ENCODE measurements around the gene OR6B1. TPM values are rescaled to one million over a fixed set of nuclear protein-coding genes. Genes with fewer than 3 reads are reported as not detected.

The OR6B1 gene
- not detected for total RNA-seq

DNA sequence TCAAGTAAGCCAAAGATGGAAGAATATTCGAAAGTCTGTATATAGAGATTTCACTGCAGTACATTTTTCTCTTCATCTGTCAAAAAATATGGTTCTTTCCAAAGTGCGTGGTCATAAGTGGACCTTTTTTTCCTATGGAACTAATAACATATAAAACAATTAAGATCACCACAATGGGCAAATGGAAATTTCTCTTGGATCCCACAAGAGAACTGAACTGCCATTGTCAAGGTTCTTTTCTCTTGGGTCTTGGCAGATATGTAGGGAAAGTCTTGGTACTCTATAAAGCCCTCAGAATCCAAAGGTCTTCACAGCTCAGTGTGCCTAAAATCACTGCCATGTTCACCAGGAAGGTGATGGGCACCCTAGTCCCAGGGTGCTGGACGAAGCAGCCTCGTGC lies at the start of gene OR6B1:
OR6B1 (plus strand) TSS at position 301 of the 400 bp plus-strand sequence. CDS start 3,677 bp downstream, outside the sequence.
- ChIA-PET CTCF (no interaction called here), POLR2A (no interaction called here)

DNA sequence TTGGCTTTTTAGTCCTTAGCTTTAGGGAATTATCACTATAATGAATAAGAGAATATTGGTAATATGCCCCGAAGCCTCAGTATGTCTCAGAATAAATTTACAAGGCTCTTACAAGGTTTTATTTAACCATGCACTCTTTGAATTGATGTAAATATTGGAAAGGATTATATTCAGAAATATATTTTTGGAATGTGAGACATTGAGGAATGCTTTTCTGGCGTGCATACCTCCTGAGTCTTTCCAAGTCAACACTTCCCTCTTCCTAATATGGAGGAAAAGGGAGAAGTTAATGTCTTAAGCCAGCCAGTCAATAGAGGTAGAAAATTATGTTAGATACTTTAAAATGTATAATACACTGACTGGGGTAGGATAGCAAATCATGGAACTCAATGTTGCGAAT lies 46.7 kb upstream of the OR6B1 start:
- POLR2A ChIA-PET: no interaction called here
- CTCF ChIA-PET: no interaction called here

DNA sequence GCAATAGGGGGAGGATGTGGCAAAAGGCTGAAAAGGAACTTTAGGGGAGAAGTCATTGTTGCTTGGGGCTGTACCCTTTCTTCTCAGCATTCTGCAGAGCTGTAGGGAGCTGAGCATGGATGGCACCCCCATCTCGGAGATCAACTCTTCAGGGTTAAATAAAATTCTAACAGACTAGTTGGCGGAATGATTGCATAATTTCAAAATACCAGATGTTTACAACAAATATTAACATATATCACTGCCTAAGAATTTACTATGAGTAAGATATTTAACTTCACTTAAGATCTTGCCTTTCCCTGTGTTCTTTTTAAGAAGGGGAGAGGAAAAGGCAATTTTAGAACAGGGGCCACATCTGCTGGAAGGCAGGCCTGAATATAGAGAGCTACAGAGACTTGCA lies 46.0 kb upstream of the OR6B1 start:
- ChIA-PET POLR2A (no interaction called here), CTCF (no interaction called here)

DNA sequence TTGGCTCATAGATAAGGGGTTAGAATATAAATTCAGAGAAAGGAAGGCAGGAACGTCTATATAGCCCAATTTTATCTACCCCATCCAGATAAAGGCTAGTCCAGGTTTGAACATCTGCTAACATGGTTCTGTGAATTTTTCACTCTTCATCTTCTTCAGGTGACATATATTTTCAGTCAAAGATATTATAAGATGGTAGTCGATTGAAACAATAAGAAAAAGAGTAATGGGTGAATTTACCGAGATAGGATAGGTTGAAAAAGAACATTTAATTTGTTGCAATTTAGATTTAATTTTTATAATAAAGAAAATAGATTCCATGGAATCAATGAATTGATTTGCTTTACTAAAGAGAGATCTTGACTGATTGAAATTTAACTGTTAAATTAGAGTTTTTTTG lies 45.6 kb upstream of the OR6B1 start, which contains the start of gene OR2F1:
OR2F1 (plus strand) TSS at position 301 of the 400 bp plus-strand sequence. CDS start 5,127 bp downstream, outside the sequence.
- ChIA-PET POLR2A (no interaction called here), CTCF (no interaction called here)

DNA sequence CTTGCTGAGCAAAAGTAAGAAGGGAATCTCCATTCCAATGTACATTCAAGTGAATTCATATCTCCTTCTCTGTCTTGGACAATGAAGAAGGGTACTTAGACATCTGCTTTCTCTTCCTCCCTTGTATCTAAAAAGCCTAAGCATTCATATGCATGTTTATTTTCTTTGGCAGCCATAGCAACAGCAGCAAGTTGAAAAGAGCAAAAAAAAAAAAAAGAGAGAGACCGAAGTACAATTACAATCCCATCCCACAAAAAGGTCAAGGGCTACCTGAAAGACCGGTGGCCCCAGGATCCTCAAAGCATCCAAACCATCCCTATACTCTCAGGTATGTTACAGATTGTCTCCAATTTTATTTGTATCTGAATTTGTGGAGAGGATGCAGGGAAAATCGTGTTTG lies 41.3 kb upstream of the OR6B1 start:
- ChIA-PET POLR2A (no interaction called here), CTCF (no interaction called here)

DNA sequence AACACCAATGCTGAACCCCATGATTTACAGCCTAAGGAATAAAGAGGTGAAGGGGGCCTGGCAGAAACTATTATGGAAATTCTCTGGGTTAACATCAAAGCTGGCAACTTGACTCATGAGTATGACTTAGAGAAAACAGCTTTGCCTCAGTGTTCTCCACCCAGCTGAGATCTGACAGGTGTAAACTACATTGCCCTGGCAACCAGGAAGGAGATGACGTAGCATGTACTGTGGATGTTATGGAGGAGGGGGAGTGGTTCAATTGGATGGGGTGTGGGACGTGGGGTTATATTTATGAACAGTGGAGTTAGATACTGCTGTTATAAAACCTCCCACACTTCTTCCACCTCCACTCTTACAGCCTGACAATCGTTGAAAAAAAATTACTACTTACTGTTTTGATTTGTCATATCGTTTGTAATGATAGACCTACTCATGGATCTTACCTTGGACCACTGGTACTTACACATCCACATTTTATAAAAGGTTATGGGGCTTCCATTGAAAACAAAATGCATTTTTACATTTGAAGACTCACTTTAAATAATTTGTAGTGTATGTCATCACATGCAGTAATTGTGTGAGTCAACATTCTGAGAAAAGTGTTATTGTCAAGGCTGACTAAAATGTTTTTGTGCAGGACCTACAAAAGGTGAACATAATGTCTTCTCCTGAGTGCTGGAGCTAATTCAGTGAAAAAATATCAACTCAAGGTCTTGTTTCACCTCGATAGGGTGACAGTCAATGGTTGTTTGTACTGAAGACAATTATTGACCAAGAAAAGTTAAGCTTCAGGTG lies 39.1 kb upstream of the OR6B1 start:
- ChIA-PET POLR2A (no interaction called here), CTCF (no interaction called here)

DNA sequence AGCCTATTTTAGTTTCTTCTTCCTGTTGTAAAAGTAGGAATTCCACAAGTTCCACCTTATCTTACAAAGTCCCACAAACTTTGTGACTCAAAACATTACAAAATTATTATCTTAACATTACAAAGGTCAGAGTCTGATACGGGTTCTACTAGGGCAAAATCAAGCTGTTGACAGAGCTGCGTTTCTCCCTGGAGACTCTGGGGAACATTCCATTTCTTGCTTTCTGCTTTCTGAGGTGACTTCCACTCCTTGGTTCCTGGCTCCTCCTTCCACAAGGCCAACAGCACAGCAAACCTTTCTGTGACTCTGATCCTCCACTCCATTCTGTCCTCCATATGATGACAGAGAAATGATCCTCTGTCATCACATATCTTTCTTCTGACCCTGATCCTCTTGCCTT lies 34.8 kb upstream of the OR6B1 start:
- CTCF ChIA-PET: no interaction called here

DNA sequence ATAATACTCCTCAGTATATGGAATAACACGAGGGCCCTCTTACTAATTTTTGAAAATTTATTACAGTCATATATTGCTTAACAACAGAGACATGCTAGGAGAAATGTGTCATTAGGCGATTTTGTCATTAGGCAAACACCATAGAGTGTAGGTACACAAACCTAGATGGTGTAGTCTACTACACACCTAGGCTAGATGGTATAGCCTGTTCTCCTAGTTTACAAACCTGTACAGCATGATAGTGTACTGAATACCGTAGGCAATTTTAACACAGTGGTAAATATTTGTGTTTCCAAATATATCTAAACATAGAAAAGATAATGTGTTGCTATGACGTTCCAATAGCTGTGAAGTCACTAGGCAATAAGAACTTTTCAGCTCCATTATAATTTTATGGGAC lies 32.7 kb upstream of the OR6B1 start:
- ChIA-PET CTCF (no interaction called here), POLR2A (no interaction called here)

More for the DNA sequence above, 34.8 kb upstream of the OR6B1 start:
- POLR2A ChIA-PET: no interaction called here

DNA sequence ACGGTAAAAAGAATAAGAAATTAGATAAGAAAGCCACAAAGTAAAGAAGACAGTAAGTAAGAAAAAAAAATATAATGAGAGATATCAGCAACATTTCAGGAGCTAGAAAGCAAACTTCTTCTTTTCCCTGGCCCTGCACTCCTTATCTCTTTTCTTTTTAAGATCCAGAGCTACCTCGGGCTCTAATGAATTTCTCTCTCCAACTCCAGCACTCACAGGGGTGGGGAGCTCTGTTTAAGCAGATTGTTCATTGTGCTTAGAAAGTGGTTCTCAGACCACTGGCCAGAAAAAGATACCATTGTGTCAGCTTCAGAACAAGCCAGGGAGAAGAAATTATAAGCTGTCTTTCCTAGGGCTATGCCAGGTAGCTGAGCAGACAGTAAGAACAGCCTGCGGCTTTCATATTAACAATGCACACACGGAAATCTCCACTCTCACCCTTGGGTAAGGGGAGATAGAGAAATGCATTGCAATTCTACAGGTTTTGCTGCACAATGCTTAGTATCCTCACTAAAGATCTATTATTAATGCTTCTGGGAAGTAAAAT lies 26.2 kb upstream of the OR6B1 start:
- ChIA-PET CTCF (no interaction called here), POLR2A (no interaction called here)

DNA sequence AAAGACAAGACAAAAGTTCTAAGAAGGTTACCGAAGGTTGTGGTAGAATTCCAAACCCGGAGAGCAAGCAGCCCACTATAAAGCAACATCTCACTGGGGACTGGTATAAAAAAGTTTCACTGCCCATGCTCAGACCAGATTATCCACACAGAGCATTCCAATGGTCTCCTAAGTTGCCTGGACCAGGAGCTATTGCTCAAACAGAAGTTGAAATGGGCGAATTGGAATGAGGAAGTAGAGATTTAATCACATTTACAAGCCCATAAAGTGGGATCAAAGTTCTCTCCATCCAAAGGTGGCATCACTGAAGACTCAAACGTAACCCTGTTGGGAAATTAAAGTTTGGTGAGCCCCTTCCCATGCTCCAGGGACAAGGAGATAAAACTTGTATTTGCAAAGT lies 25.7 kb upstream of the OR6B1 start:
- ChIA-PET POLR2A (no interaction called here), CTCF (no interaction called here)

DNA sequence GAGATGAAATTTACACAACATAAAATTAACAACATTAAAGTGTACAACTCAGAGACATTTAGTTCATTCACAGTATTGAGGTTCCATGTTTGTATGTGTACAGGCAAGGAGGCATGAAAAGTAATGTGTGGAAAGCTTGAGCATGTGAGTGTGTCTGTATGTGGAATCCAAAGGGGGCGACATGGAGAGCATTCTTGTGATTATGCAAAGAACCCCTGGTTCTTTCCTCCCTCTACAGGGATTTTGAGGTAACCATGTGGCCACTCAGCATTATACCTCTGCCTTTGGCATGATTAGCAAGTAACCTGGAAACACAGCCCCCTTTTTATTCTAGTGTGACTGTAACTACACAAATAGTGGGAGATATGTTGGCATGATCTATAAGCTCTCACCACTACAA lies 24.5 kb upstream of the OR6B1 start:
- ChIA-PET POLR2A (no interaction called here), CTCF (no interaction called here)

DNA sequence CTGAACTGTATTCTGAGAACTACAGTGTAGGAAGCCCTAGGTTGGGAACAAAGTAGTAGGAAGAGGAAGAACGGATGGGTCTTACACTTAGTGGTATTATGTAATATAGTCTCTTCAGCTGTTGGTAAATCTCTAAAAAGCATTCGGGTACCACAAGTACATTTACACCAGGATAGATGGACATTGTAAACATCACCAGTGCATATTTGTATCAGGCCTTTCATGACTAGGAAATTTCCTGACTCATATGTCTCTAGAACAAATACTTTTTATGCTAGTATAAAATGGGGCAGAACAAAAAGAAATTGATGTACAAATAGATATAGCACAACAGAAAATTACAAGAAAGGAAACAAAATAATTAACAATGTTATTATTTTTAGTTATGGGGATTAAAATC lies 21.5 kb upstream of the OR6B1 start:
- POLR2A ChIA-PET: no interaction called here
- CTCF ChIA-PET: no interaction called here

DNA sequence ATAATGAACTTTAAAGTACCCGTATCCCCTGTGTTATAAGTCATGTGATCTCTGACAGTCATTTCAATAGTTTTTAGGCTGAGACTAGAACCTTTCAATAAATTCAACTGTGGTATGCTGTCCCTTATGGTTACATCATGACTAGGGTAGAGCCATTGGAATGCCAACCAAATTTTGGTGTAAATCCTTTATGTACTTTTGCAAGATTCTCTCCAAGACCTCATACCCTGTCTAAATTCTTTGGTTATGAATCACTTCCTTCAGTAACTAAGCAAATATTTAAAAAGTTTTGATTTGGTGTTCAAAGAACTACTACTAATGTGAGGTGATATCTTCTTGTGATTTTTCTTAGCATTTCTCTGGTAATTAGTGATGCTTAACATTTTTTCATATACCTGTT lies 20.8 kb upstream of the OR6B1 start:
- CTCF ChIA-PET: no interaction called here
- POLR2A ChIA-PET: no interaction called here

DNA sequence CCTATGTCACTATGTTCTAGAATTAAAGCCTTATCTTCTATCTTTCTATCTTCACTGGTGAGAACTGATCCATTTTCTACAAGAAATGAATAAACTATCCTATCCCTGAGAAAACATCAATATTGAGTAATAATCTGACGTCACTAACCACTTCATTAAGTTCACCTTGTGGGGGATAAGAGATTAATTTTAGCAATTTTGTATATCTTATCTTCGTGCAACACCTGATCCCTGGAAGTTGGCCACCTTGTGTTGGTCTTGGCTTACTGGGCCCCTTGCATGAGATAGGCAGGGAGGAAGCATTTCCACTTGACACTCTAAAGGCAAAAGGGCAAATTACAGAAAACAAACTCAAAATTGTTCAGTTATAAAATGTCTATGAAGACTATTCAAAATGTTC lies 20.1 kb upstream of the OR6B1 start:
- ChIA-PET CTCF (no interaction called here), POLR2A (no interaction called here)

DNA sequence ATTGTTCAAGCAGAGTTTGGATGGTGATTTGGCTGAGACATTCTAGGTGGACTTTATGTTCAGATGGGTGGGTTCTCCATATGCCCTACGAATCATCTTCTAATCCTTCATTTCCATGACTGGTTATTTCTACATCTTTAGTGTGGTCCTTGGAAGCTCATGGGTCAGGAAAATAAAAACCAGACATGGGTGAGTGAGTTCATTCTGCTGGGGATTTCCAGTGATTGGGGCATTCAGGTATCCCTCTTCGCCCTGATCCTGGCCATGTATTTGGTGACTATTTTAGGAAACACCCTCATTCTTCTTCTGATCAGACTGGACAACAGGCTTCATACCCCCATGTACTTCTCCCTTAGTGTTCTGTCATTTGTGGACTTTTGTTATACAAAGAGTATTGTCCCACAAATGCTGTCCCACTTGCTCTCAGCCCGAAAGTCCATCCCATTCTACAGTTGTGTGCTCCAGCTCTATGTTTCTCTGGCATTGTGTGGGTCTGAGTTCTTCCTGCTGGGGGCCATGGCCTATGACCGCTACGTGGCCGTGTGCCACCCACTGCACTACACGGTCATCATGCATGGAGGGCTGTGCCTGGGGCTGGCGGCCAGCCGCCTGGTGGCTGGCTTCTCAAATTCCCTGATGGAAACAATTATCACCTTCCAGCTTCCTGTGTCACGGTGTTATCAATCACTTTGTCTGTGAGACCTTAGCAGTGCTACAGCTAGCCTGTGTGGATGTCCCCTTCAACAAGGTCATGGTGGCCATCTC lies 19.2 kb upstream of the OR6B1 start:
- ChIA-PET POLR2A (interaction anchor here (0.6 kb wide), 1 partner anchor 44 kb away, joined by 3 read pairs; no protein-coding TSS in a partner anchor), CTCF (no interaction called here)

DNA sequence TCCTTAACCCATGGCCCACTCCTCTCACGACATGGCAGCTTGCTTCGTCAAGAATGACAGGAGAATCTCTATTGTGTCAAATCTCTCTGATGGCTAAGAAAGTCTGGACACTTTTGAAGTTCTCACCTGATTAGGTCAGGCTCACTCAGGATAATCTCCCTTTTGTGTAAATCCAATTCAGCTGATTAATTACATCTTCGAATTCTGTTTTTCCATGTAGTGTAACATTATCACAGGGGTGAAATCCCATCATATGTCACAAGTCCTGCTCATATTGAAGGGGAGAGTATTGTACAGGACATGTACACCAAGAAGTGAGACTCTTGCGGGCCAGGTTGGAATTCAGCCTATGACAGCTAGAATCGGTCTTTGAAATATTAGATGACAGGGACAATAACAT lies 16.2 kb upstream of the OR6B1 start:
- POLR2A ChIA-PET: no interaction called here

DNA sequence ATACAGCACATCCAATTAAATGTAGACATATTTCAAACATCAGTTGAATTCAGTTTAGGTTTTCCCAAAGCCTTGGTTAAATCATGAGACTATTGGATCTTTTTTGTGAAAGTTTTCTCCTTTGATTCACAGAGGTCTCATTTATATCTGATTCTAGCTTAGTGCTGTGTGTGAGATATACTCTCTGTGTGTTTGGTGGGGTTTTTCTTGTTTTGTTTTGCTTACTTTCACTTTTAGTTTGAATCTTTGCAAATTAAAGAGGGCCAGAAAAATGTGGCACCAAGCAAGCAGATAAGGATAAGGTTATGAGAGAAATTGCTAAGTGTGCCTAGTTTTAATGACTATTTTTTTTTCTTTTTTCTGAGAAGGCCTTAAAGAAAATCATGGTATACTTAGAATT lies 12.6 kb upstream of the OR6B1 start:
- ChIA-PET CTCF (no interaction called here), POLR2A (no interaction called here)

More for the DNA sequence above, 16.2 kb upstream of the OR6B1 start:
- CTCF ChIA-PET: no interaction called here

DNA sequence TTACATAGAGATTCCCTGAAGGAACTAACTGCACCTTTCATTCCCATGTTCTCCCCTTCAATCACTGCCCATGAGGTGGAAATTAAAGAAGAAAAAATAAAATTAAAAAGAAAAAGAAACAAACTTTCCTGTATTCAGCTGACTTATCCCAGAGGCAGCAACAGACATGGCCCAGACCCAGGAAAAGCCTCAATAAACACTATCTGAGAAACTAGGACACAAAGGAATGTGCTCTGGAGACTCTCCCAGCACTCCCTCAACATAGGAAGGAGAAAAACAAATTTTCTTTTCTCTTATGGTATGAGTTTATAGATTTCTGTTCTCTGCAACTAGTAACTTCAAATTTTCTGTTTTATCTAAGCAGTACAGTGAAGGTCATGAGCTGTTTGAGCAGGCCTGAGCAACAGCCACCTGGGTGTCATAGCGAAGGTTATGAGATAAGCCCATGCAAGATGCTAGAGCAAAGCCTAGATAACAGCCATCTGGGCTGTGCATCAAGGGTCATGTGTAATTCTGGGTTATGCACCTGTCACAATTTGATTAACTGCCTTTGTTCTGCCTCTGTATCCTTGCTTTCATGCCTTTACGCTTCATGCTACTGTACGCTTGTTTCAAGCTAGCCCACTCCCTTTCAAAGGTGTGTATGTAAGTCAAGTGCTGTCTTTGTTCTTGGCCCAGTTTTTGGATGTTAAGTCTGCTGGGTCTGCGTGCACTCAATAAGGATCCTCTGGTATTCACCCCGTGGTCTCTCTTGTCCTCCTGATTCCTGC lies 11.0 kb upstream of the OR6B1 start:
- POLR2A ChIA-PET: no interaction called here
- CTCF ChIA-PET: no interaction called here

DNA sequence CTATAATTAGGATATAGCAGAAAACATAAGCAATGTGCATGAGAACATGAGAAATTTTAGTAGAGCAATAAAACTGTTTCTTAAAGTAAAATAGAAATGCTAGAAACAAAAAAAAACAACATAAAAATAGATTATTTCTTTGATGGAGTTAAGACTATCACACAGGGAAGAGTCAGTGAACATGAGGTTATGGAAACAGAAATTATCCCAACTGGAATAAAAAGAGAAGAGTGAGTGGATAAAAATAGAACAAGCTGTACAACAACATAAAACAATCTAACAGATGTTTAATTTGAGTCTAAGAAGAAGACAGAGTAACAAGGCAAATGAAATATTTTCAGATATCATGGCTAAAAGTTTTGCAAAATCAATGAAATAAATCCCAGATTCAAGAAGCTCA lies 7.5 kb upstream of the OR6B1 start:
- POLR2A ChIA-PET: no interaction called here
- CTCF ChIA-PET: no interaction called here

DNA sequence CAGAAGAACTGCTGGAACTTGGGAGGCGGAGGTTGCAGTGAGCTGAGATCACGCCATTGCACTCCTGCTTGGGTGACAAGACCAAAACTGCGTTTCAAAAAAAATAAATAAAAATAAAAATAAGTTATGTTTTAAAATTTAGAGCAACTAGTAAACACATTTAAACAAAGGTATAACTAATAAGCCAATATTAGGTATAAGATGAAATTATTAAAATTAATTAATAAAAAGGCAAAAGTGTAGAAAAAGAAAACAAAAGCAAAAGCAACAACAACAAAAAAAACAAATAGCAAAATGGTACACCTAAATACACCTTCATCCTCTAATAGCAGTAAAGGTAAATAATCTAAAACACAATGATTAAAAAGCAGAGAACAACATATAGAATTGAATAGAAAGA lies 6.2 kb upstream of the OR6B1 start:
- POLR2A ChIA-PET: no interaction called here
- CTCF ChIA-PET: no interaction called here

DNA sequence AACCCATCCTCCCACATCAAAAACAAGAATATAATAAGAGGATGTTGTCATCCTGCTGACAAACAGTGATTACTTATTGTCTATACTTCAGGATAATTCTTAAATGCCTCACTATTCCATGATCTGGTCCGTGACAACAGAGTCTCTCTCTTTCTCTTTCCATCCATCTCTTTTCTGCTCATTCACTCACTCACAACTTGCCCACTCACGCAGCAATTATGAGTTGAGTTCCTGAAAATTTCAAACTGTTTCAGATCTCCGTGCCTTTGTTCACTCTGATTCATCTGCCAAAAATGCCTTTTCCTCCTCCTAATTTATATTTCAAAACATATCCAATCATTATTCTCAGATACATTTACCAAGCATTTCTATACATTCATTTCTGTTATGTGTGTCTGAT lies 1.4 kb downstream of the OR6B1 start:
- POLR2A ChIA-PET: no interaction called here

More for the DNA sequence above, 1.4 kb downstream of the OR6B1 start:
- CTCF ChIA-PET: no interaction called here

Data from activated CD8-positive, alpha-beta memory T cell treated with anti-CD3 and anti-CD28 coated beads for 36 hours (primary cell).